B cell (primary cell): Measurements from ENCODE around the gene SOAT2. TPM values are rescaled to one million over a fixed set of nuclear protein-coding genes. Genes with fewer than 3 reads are reported as not detected.

Experiments
- ATAC-seq: fragments of 200-7000 bp; cut with Tn5 transposase; one replicate; pipeline ENCODE4 v1.10.0; 2021; ENCODE audit warnings: low read depth, mild to moderate bottlenecking, moderate number of reproducible peaks, moderate library complexity
- CTCF ChIA-PET: fragments of 350-600 bp; sonication (Branson Sonifier 250); formaldehyde crosslinking; loops from one replicate; lab custom pipeline; 2021; ENCODE audit warnings: antibody characterized with exemption, inconsistent platforms; lab: Charles Lee
- POLR2A ChIA-PET: fragments of 350-600 bp; sonication (Branson Sonifier 250); formaldehyde crosslinking; loops from one replicate; lab custom pipeline; 2021; ENCODE audit warnings: antibody characterized with exemption; lab: Charles Lee
- DNase-seq: peaks from one replicate; pipeline ENCODE4 v3.0.0; 2013
- H2AFZ ChIP-seq: 2 replicates; pipeline ENCODE4 v1.6.1; 2012; ENCODE audit warnings: mild to moderate bottlenecking, low read depth, low read length; ENCODE audit not compliant: insufficient read depth, poor library complexity, severe bottlenecking
- H3K27ac ChIP-seq, 2 donors: 1 replicate in 1 of 2; 2 replicates in 1 of 2; pipeline ENCODE4 v1.5.1; 2012 to 2013; ENCODE audit warnings: low read length in 2 of 2, mild to moderate bottlenecking in 2 of 2, moderate library complexity in 1 of 2
- H3K27me3 ChIP-seq, 4 experiments: fragments of 200-600 bp in 1 of 4; sonication (generic) in 1 of 4; replicated peaks in 1 of 4; 1 replicate in 2 of 4; 2 replicates in 2 of 4; pipeline versions ENCODE4 v1.6.1 to v1.7.0; 2013 to 2016; ENCODE audit warnings: low read length in 3 of 4, mild to moderate bottlenecking in 2 of 4, mixed read lengths in 1 of 4, moderate library complexity in 1 of 4; ENCODE audit not compliant: insufficient read depth in 4 of 4, control insufficient read depth in 3 of 4; ENCODE audit errors: control extremely low read depth in 1 of 4
- H3K36me3 ChIP-seq, 2 experiments: replicated peaks in 1 of 2; 1 replicate in 1 of 2; 2 replicates in 1 of 2; pipeline versions ENCODE4 v1.6.1 to v1.7.1; 2013; ENCODE audit warnings: low read length in 1 of 2; ENCODE audit not compliant: insufficient read depth in 2 of 2, control insufficient read depth in 1 of 2; ENCODE audit errors: control extremely low read depth in 1 of 2, extremely low read depth in 1 of 2
- H3K4me1 ChIP-seq, 2 donors: fragments of 200-600 bp in 1 of 2; sonication (generic) in 1 of 2; 1 replicate in 1 of 2; 2 replicates in 1 of 2; pipeline versions ENCODE4 v1.5.1 to v1.6.1; 2013 to 2017; ENCODE audit warnings: low read length in 2 of 2; ENCODE audit not compliant: control insufficient read depth in 2 of 2, insufficient read depth in 2 of 2
- H3K4me2 ChIP-seq: replicated peaks from 2 replicates; pipeline ENCODE3; 2012; ENCODE audit warnings: mild to moderate bottlenecking, low read depth, low read length; ENCODE audit not compliant: poor library complexity, severe bottlenecking
- H3K4me3 ChIP-seq, 5 experiments: fragments of 200-600 bp in 1 of 5; sonication (generic) in 1 of 5; 1 replicate in 3 of 5; 2 replicates in 2 of 5; pipeline versions ENCODE4 v1.5.1 to v1.7.0; 2011 to 2016; ENCODE audit warnings: low read length in 4 of 5, mild to moderate bottlenecking in 4 of 5, low read depth in 2 of 5, control low read depth in 1 of 5, moderate library complexity in 1 of 5; ENCODE audit not compliant: insufficient read depth in 1 of 5; ENCODE audit errors: control extremely low read depth in 1 of 5, extremely low read depth in 1 of 5
- H3K79me2 ChIP-seq: fragments of 200-600 bp; sonication (generic); one replicate; pipeline ENCODE4 v1.6.0; 2016; ENCODE audit warnings: low read length; ENCODE audit not compliant: control insufficient read depth, insufficient read depth
- H3K9ac ChIP-seq: fragments of 200-600 bp; sonication (generic); 2 replicates; pipeline ENCODE4 v1.6.1; 2017; ENCODE audit warnings: mild to moderate bottlenecking, low read length, moderate library complexity
- H3K9me3 ChIP-seq, 3 donors: one replicate each; pipeline versions ENCODE4 v1.6.1 to v1.7.1; 2013; ENCODE audit warnings: low read length in 2 of 3; ENCODE audit not compliant: control insufficient read depth in 2 of 3, insufficient read depth in 1 of 3; ENCODE audit errors: control extremely low read depth in 1 of 3
- H4K20me1 ChIP-seq: 2 replicates; pipeline ENCODE4 v1.6.0; 2012; ENCODE audit warnings: mild to moderate bottlenecking, low read length; ENCODE audit not compliant: insufficient read depth, control insufficient read depth, poor library complexity, severe bottlenecking
- H3K27ac Mint-ChIP-seq: one replicate; pipeline ENCODE4 v1.8.0; 2021; ENCODE audit warnings: mixed read lengths
- H3K27me3 Mint-ChIP-seq: one replicate; pipeline ENCODE4 v1.8.0; 2021; ENCODE audit warnings: mixed read lengths
- H3K4me1 Mint-ChIP-seq: one replicate; pipeline ENCODE4 v1.8.0; 2021; ENCODE audit warnings: mixed read lengths
- H3K4me3 Mint-ChIP-seq: one replicate; pipeline ENCODE4 v1.8.0; 2021; ENCODE audit warnings: mixed read lengths
- H3K9me3 Mint-ChIP-seq: one replicate; pipeline ENCODE4 v1.8.0; 2022; ENCODE audit warnings: mixed read lengths; ENCODE audit not compliant: insufficient read depth
- CTCF ChIP-seq: fragments of 200-600 bp; IDR thresholded peaks from one replicate; pipeline ENCODE4 v1.8.0; 2022; ENCODE audit warnings: antibody characterized with exemption, mild to moderate bottlenecking
- EZH2 ChIP-seq: IDR thresholded peaks from 2 replicates; pipeline ENCODE4 v1.6.1; 2012; ENCODE audit warnings: borderline replicate concordance, low read depth, mild to moderate bottlenecking, moderate library complexity, low read length; ENCODE audit not compliant: insufficient read depth, poor library complexity, severe bottlenecking
- WGBS: methylation state at CpG from one replicate; pipeline ENCODE4 v1.1.5; 2013; ENCODE audit warnings: missing lambda C conversion rate; ENCODE audit not compliant: insufficient coverage; 5-methylcytosine and 5-hydroxymethylcytosine counted together
- intact Hi-C: fragments of 100-400 bp; cut with micrococcal nuclease; formaldehyde crosslinking; loops from one replicate; pipeline ENCODE4 v1.10.0; 2022
- polyA plus RNA-seq: library from polyadenylated mRNA; depleted of rRNA; stranded (reverse); fragments of >200 nt; gene quantifications from 2 replicates; pipeline ENCODE4 v1.2.3, GENCODE V29; 2012
- small RNA-seq: library from RNA; depleted of rRNA; stranded (forward); fragments of <200 nt; gene quantifications from one replicate; pipeline ENCODE3, GENCODE V24; 2012; ENCODE audit warnings: low replicate concordance, low read depth; ENCODE audit not compliant: insufficient read length
- total RNA-seq, 2 donors: library from RNA; stranded (reverse); fragments of 120-200 nt in 1 of 2; gene quantifications; 1 replicate in 1 of 2; 2 replicates in 1 of 2; pipeline versions ENCODE4 v1.2.3 to v1.2.4, GENCODE V29; 2013 to 2022

The SOAT2 gene
- total and polyA plus RNA-seq, 2 donors (not counting 1 experiment from before 2014, with no cell fraction given) = 0.31 TPM; not detected in 1

GRCh38 chr12:53173085-53173715 is 69.9 kb downstream of the SOAT2 start:
- POLR2A ChIA-PET = no interaction called here
- no peak for TF ChIP-seq CTCF
- no peak for TF ChIP-seq EZH2
- CTCF ChIA-PET = interaction anchor here (2.2 to 2.9 kb wide), 2 partner anchors 13 to 25 kb away, joined by 7 to 12 read pairs; no protein-coding TSS in a partner anchor

More at GRCh38 chr12:53173085-53173715, 69.9 kb downstream of the SOAT2 start:
- H3K27me3 ChIP-seq = no peaks in the 10 kb centered on the region
- Mint-ChIP-seq H3K27me3 (no peaks in the 10 kb centered on the region), H3K27ac (no peak overlapping the region), H3K4me1 (no peaks in the 10 kb centered on the region), H3K9me3 (no peaks in the 10 kb centered on the region), H3K4me3 (no peak overlapping the region)
- H4K20me1 ChIP-seq = no peaks in the 10 kb centered on the region
- H3K27ac ChIP-seq = no peak overlapping the region
- no peak overlapping the region for H2AFZ ChIP-seq
- peaks cover 0 to 3% of the 10 kb centered on the region in 2 experiments for H3K36me3 ChIP-seq
- no peaks in the 10 kb centered on the region for H3K4me1 ChIP-seq
- no peak for DNase-seq
- no peak for ATAC-seq
- intact Hi-C loops = no loop called here
- H3K4me2 ChIP-seq = no peak overlapping the region
- H3K4me3 ChIP-seq = no peak overlapping the region
- H3K9ac ChIP-seq = no peak overlapping the region
- WGBS = 98% methylated on average over 7 of the region's 10 CpGs
- H3K9me3 ChIP-seq = no peaks in the 10 kb centered on the region
- peaks cover 15% of the 10 kb centered on the region for H3K79me2 ChIP-seq

Small RNA genes within 50 kb of the gene (small RNA-seq; reads per million reads assigned to genes)
- gene HIGD1AP1 (not detected), gene MIR6757 (not detected), gene RNU6-333P (not detected)

Other genes with a start within 250 kb of the SOAT2 start
- 0.83 and 0.94 TPM in 2 replicates for gene KRT8, start 198.4 kb upstream of the SOAT2 start, total RNA-seq
- gene KRT8, start 198.4 kb upstream of the SOAT2 start, polyA plus RNA-seq = 0.23 and 0.24 TPM in 2 replicates
- gene KRT18, start 154.4 kb upstream of the SOAT2 start, total RNA-seq = 4.3 and 4.7 TPM in 2 replicates
- gene KRT18, start 154.4 kb upstream of the SOAT2 start, polyA plus RNA-seq = 3.3 TPM in 2 replicates
- 631 and 674 TPM in 2 replicates for gene EIF4B, start 97.0 kb upstream of the SOAT2 start, total RNA-seq
- 252 and 286 TPM in 2 replicates for gene EIF4B, start 97.0 kb upstream of the SOAT2 start, polyA plus RNA-seq
- gene TNS2, start 53.4 kb upstream of the SOAT2 start, total RNA-seq = 0.24 and 1.3 TPM in 2 replicates
- gene TNS2, start 53.4 kb upstream of the SOAT2 start, polyA plus RNA-seq = 0.32 and 0.60 TPM in 2 replicates
- 39.8 and 43.3 TPM in 2 replicates for gene SPRYD3, start 24.1 kb upstream of the SOAT2 start, total RNA-seq
- gene SPRYD3, start 24.1 kb upstream of the SOAT2 start, polyA plus RNA-seq = 15.9 and 16.3 TPM in 2 replicates
- not detected in 2 replicates for gene IGFBP6, start 5.8 kb upstream of the SOAT2 start, total RNA-seq
- 0.30 TPM in 1 of 2 replicates, not detected in the other for gene IGFBP6, start 5.8 kb upstream of the SOAT2 start, polyA plus RNA-seq
- gene ZNF740, start 77.2 kb downstream of the SOAT2 start, total RNA-seq = 117 and 131 TPM in 2 replicates
- 27.4 and 35.9 TPM in 2 replicates for gene ZNF740, start 77.2 kb downstream of the SOAT2 start, polyA plus RNA-seq
- gene CSAD, start 77.4 kb downstream of the SOAT2 start, total RNA-seq = 56.3 and 57.0 TPM in 2 replicates
- gene CSAD, start 77.4 kb downstream of the SOAT2 start, polyA plus RNA-seq = 64.6 and 91.2 TPM in 2 replicates
- gene ITGB7, start 103.8 kb downstream of the SOAT2 start, total RNA-seq = 190 and 199 TPM in 2 replicates
- gene ITGB7, start 103.8 kb downstream of the SOAT2 start, polyA plus RNA-seq = 216 and 265 TPM in 2 replicates
- gene RARG, start 128.7 kb downstream of the SOAT2 start, total RNA-seq = 15.0 and 16.7 TPM in 2 replicates
- gene RARG, start 128.7 kb downstream of the SOAT2 start, polyA plus RNA-seq = 6.7 and 8.8 TPM in 2 replicates
- 1.7 and 2.4 TPM in 2 replicates for gene ESPL1, start 164.8 kb downstream of the SOAT2 start, total RNA-seq
- 0.88 and 1.1 TPM in 2 replicates for gene ESPL1, start 164.8 kb downstream of the SOAT2 start, polyA plus RNA-seq
- gene PFDN5, start 192.1 kb downstream of the SOAT2 start, total RNA-seq = 627 and 654 TPM in 2 replicates
- 1,319 and 1,584 TPM in 2 replicates for gene PFDN5, start 192.1 kb downstream of the SOAT2 start, polyA plus RNA-seq
- 48.4 and 59.3 TPM in 2 replicates for gene MYG1, start 196.2 kb downstream of the SOAT2 start, total RNA-seq
- 34.7 and 46.4 TPM in 2 replicates for gene MYG1, start 196.2 kb downstream of the SOAT2 start, polyA plus RNA-seq
- 65.1 and 68.4 TPM in 2 replicates for gene AAAS, start 218.1 kb downstream of the SOAT2 start, total RNA-seq
- gene AAAS, start 218.1 kb downstream of the SOAT2 start, polyA plus RNA-seq = 88.1 and 97.1 TPM in 2 replicates
- gene SP7, start 232.9 kb downstream of the SOAT2 start, total RNA-seq = not detected in 2 replicates
- 0.30 and 0.34 TPM in 2 replicates for gene SP7, start 232.9 kb downstream of the SOAT2 start, polyA plus RNA-seq